GM10266 (cell line): ENCODE measurements around the gene ITFG1.

Experiments
- DNase-seq: peaks from one replicate; pipeline ENCODE4 v3.0.0; 2012; ENCODE audit errors: extremely low spot score
- TF ChIP-seq, protein P1 (sequence below): IDR thresholded peaks from 2 replicates; pipeline ENCODE4 v1.5.1; 2012; ENCODE audit warnings: mild to moderate bottlenecking, low read depth; ENCODE audit not compliant: control insufficient read depth, insufficient read depth; ENCODE audit errors: missing control alignments

Gene ITFG1

DNA sequence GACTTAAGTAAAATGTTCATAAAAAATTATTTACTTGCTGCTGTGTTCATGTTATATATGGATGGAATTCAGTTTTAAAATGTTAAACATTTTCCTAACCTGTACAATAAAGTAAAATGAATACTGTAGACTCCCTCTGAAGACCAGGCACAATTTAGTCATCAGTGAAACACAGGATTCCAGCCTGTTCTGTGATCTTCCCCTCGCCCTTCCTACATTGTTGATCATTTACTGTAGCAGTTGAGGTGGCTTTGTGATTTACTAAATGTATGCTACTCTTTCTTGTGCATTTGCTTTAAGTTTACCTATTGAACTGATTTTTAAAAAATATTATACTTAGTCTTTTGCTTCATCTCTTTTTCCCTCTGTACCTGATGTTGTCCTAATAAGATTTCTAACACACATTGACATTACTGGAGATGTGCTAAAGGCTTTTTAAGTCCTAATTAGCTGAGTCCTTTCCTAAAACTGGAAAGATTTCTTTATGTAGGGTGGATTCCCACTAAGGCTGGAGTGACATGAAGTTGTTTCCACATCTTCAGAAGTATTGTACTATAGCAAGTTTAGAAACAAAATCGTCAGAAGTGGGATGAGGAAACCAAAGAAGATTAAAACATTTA lies 38.3 kb upstream of the ITFG1 start:
- no peak for DNase-seq
- TF ChIP-seq, protein P1, sequence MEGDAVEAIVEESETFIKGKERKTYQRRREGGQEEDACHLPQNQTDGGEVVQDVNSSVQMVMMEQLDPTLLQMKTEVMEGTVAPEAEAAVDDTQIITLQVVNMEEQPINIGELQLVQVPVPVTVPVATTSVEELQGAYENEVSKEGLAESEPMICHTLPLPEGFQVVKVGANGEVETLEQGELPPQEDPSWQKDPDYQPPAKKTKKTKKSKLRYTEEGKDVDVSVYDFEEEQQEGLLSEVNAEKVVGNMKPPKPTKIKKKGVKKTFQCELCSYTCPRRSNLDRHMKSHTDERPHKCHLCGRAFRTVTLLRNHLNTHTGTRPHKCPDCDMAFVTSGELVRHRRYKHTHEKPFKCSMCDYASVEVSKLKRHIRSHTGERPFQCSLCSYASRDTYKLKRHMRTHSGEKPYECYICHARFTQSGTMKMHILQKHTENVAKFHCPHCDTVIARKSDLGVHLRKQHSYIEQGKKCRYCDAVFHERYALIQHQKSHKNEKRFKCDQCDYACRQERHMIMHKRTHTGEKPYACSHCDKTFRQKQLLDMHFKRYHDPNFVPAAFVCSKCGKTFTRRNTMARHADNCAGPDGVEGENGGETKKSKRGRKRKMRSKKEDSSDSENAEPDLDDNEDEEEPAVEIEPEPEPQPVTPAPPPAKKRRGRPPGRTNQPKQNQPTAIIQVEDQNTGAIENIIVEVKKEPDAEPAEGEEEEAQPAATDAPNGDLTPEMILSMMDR, result no peak

DNA sequence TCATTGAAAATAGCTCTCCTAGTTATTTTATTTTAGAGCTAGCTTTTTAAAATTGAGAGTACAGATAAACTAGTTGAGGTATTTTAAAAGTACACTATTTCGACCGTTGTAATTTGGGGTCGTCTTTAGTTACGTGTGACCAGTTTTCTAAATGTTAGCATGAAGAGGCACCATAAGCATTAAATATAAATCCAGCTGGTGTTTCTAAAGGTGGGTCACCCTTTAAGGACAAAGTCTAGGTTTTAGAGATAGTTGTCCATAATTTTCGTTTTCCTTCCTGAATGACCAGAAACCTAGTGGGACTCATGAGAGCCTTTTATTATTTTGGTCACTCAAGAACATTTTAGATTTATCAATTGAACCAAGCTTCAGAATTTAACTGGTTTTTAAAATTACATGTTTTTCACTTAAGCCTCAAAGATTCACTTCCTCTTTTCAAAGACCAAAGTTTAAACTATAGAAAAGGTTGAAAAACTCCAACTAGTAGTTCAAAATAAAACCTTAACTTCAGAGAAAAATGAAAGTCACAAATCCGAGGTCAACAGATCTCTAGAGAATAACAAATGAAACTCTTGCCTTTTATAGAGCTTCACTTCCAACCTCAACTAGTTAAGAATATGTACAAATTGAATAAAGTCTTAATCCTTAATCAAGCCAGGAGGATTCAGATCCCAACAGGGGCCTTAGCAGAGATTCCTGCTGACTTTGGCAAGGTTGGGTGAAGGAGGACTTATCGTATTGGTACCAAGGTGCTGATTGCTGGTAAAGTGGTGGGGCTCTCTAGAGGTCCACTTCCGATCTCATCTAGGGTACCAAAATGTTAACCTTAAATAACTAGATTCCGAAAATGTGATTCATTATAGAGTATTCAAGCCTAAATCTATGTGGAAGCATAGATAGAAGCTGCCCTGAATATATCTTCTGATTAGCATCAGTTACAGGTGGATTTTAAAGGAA lies 32.8 kb upstream of the ITFG1 start:
- DNase-seq, result peak; percentile 8
- TF ChIP-seq, protein P1, result no peak

DNA sequence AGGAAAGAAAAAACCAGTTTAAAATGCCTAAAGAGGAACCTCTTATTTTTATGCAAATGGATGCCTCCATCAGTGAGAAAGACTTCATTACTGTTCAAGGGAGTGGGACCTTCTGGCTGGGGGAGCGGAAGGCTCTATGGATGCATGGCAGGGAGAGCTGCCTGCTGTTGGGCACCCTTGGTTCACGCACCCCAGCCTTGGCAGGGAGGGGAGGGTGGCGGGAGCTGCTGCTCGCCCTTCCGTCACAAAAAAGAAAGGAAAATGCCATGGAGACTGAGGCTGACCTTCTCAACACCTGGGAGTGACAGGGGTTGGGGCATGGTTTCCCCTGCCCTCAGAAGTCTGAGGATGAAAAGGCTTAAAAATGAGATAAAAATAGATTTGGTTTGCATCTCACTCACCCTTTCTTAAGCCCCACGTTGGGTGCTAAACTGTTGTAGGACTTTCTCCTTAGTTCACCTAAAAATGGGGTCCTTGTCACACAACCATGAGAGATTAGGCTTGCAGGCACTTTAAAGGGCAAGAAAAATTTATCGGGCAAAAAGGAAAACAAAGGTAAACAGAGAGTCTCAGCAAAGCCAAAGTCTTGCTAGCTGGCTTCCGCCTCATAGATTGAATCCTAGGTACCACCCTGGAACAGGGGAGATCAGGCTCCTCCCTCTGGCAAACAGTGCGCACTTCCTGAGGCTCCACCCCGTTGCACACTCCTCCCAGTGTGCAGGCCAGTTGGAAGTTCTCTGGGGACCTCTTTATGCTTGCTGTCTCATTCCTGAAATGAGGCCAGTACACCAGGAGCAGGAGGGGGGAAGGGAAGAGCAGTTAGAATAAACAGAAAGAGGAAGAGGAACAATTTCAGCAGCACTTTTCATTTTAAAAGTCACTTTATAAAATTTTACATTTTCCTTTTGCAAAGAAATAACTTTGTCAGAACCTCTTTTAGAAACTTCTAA lies 31.8 kb upstream of the ITFG1 start:
- TF ChIP-seq, protein P1, result no peak
- DNase-seq, result peak; percentile 52

DNA sequence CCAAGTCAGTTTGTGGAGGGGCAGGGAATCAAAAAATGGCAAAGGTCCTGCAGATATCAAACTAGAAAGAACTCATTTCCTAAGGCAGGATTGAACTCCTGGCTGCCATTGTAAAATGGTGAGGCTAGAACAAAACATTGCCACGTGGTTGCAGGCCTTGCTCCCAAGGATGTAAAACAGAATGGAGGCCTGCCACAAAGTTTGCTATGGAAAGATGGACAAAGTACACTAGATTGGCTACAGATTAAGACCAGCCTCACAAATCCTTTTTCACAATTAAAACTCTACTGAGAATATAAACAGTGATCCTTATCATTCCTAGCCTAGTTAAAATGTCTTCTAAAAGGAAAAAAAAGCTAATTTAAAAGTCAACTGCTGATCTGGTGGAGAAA lies 31.2 kb upstream of the ITFG1 start:
- TF ChIP-seq, protein P1, result no peak

DNA sequence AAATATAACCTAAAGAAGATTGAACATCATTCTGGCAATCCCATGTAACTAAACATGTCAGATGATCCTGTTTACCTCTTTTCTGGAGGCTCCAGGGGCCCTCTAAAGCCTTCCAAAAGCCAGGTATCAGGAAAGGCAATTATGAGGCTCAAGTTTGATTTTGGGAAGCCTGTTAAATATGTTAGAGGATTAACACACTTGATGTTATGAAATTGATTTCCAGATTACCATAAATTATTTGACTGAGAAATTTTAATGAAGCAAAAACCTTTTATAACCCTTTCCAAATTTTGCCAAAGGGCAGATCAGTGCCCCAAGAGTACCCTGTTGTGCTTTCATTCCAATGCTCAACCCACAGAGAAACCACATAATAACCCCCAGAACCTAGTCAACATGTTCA lies 29.6 kb upstream of the ITFG1 start:
- TF ChIP-seq, protein P1, result no peak
- DNase-seq, result no peak

More for the DNA sequence above, 31.2 kb upstream of the ITFG1 start:
- no peak for DNase-seq

DNA sequence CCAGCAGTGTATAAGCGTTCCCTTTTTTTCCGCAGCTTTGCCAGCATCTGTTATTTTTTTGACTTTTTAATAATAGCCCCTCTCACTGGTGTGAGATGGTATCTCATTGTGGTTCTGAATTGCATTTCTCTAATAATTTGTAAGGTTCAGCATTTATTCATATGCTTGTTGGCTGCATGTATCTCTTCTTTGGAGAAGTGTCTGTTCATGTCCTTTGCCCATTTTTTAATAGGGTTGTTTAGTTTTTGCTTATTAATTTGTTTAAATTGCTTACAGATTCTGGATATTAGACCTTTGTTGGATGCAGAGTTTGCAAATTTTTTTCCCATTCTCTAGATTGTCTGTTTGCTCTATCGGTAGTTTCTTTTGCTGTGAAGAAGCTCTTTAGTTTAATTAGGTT lies 27.2 kb upstream of the ITFG1 start:
- DNase-seq, result no peak
- TF ChIP-seq, protein P1, result no peak

DNA sequence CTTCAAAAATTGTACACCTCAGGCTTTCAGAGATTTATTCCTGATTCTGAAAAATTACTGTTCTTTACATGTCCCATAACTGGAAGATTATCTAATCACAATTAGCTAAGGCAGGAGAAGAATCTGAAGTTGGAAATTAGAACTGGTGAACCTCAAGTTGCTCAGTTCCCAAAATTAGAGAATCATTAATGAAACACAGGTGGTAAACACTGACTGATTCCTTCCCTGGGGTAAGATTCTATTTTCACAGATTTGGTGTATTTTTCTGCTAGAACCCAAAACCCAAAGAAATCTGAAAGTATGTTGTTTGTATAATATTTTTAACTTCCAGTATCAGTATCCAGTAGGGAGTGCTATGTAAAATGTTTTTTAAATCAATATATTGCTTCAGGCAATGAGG lies 26.0 kb upstream of the ITFG1 start:
- TF ChIP-seq, protein P1, result no peak
- no peak for DNase-seq
